ENCODE data around the gene C19orf38. TPM values are rescaled to one million over a fixed set of nuclear protein-coding genes. Genes with fewer than 3 reads are reported as not detected.

Gene C19orf38
- total RNA-seq, 1 experiment from 2014 or later = not detected

DNA sequence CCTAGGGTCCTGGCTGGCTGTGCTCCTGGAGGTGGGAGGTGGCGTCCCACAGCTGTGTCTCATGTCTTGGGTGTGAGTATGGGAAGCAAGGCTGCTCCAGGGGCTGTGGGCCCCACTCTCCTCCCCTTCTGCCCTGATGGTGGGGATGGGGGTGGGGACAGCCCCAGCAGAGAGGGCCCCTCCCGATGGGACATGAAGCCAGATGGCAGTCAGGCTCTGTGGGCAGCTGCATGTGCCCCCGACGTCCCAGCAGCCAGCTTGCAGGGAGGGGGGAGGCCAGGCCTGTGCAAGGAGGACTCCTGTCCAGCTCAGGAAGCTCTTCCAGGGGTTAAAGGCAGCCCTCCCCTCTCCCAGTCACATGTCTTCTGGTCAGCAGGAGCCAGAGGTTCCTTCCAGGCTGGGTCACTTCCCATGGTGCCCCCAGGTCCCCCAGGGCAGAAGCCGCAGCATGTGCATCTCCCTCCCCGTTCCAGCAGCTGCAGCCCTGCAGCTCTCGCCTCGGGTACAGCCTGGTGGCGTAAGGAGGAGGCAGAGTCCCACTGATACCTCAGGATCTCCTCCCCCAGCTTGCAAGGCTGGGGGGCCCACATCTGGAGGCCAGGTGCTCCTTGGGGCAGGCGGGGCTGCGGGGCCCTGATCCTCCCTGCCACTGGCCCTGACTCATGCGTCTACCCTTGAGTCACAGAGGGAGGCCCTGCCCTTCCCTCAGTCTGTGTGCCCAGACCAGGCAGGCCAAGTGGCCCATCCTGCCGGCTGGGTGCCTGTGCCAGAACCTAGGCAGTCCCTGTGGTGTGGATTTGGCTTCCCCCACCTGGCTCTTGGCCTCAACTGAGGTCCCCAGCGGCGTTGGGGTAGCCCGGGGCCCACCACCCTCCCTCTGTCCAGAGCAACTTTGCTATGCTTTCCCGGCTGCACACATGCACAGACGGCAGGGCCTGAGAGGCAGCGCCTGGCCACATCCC lies 67.2 kb downstream of the C19orf38 start:
- no peaks in the 10 kb centered on the region for H3K27me3 Mint-ChIP-seq (ENCODE audit: low read depth)
- no peaks in the 10 kb centered on the region for H3K23me2 ChIP-seq (ENCODE audit: insufficient read length, low read depth, low read length, poor library complexity, severe bottlenecking)
- peak; percentile 22 for DNase-seq
- TF ChIP-seq, protein P1, sequence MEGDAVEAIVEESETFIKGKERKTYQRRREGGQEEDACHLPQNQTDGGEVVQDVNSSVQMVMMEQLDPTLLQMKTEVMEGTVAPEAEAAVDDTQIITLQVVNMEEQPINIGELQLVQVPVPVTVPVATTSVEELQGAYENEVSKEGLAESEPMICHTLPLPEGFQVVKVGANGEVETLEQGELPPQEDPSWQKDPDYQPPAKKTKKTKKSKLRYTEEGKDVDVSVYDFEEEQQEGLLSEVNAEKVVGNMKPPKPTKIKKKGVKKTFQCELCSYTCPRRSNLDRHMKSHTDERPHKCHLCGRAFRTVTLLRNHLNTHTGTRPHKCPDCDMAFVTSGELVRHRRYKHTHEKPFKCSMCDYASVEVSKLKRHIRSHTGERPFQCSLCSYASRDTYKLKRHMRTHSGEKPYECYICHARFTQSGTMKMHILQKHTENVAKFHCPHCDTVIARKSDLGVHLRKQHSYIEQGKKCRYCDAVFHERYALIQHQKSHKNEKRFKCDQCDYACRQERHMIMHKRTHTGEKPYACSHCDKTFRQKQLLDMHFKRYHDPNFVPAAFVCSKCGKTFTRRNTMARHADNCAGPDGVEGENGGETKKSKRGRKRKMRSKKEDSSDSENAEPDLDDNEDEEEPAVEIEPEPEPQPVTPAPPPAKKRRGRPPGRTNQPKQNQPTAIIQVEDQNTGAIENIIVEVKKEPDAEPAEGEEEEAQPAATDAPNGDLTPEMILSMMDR (conservative IDR thresholded peaks at IDR 0.05) = no peak
- H3K27ac ChIP-seq (ENCODE audit: insufficient read length, low read depth, low read length) = no peak overlapping the region
- H4K91ac ChIP-seq (ENCODE audit: insufficient read length, low read depth, low read length) = no peak overlapping the region
- H3K18ac ChIP-seq (ENCODE audit: insufficient read length, low read depth, low read length) = no peak overlapping the region
- H2AFZ ChIP-seq (ENCODE audit: low read length) = no peak overlapping the region
- no peaks in the 10 kb centered on the region for H3K9me3 Mint-ChIP-seq
- H3K79me1 ChIP-seq (ENCODE audit: insufficient read depth, low read depth, low read length, poor library complexity, severe bottlenecking) = no peaks in the 10 kb centered on the region
- H3K4me1 Mint-ChIP-seq = no peaks in the 10 kb centered on the region
- H3T11ph ChIP-seq (ENCODE audit: low read length) = no peak overlapping the region
- H4K8ac ChIP-seq (replicated peaks; ENCODE audit: insufficient read length, low read depth, low read length) = no peak overlapping the region
- H3K27ac Mint-ChIP-seq = no peak overlapping the region
- H2BK15ac ChIP-seq (ENCODE audit: low read depth, low read length) = no peak overlapping the region
- H3K4me3 Mint-ChIP-seq = no peak overlapping the region
- H3K36me3 Mint-ChIP-seq (ENCODE audit: insufficient read depth in 1 of 3, low read depth in 3 of 3) = peaks cover 11 to 68% (median 51%) of the 10 kb centered on the region in 3 experiments; a peak in 6 of 7 replicates
- no peak overlapping the region for H2BK12ac ChIP-seq (ENCODE audit: insufficient read length, low read depth, low read length)
- H4K20me1 ChIP-seq (ENCODE audit: control insufficient read depth, insufficient read depth, insufficient read length) = no peaks in the 10 kb centered on the region
- no peaks in the 10 kb centered on the region for H3K9me3 ChIP-seq (ENCODE audit: control insufficient read depth, low read depth, low read length)
- no peaks in the 10 kb centered on the region for H3K4me1 ChIP-seq (ENCODE audit: insufficient read depth, low read length)
- H3K4ac ChIP-seq (ENCODE audit: low read depth, low read length) = no peak overlapping the region
- H3K9ac ChIP-seq (ENCODE audit: extremely low read depth, insufficient read length, low read length) = no peak overlapping the region
- no CpG with 5 or more reads among the region's 19 CpGs for WGBS (ENCODE audit: extremely low coverage, insufficient read length, low lambda C conversion rate)
- no peak overlapping the region for H2BK20ac ChIP-seq (ENCODE audit: low read depth, low read length, poor library complexity, severe bottlenecking)
- H4K5ac ChIP-seq (ENCODE audit: insufficient read length, low read depth, low read length) = no peak overlapping the region
- H2AK5ac ChIP-seq (ENCODE audit: insufficient read length, low read length) = no peak overlapping the region
- no peak overlapping the region for H3K56ac ChIP-seq (ENCODE audit: insufficient read length, low read depth, low read length)
- H3K4me2 ChIP-seq (ENCODE audit: insufficient read depth, insufficient read length, low read length) = no peak overlapping the region
- no peaks in the 10 kb centered on the region for H3K79me2 ChIP-seq (ENCODE audit: insufficient read depth, low read length)
- no peak overlapping the region for H2BK5ac ChIP-seq (ENCODE audit: insufficient read length, low read length)
- H2BK120ac ChIP-seq (ENCODE audit: low read depth, low read length, poor library complexity, severe bottlenecking) = no peak overlapping the region
- H3K23ac ChIP-seq (ENCODE audit: insufficient read length, low read depth, low read length) = no peak overlapping the region
- no peaks in the 10 kb centered on the region for H3K27me3 ChIP-seq (ENCODE audit: insufficient read depth, low read length)
- no peak overlapping the region; the same call in 1 of the 2 replicates for H3K14ac ChIP-seq (ENCODE audit: insufficient read depth, low read length)
